ENCODE results near the gene RELN. TPM values are rescaled to one million over a fixed set of nuclear protein-coding genes. Genes with fewer than 3 reads are reported as not detected.

The RELN gene
- total RNA-seq, 1 experiment from 2014 or later, result 0.02 TPM

- H3K56ac ChIP-seq (ENCODE audit: insufficient read length, low read depth, low read length), result no peak overlapping the region
- H3K23me2 ChIP-seq (ENCODE audit: insufficient read length, low read depth, low read length, poor library complexity, severe bottlenecking), result no peaks in the 10 kb centered on the region
- H3K4ac ChIP-seq (ENCODE audit: low read depth, low read length), result no peak overlapping the region
- H3K4me1 ChIP-seq (ENCODE audit: insufficient read depth, low read length), result no peaks in the 10 kb centered on the region
- H2BK20ac ChIP-seq (ENCODE audit: low read depth, low read length, poor library complexity, severe bottlenecking), result no peak overlapping the region
- H3K4me2 ChIP-seq (ENCODE audit: insufficient read depth, insufficient read length, low read length), result no peak overlapping the region
- H4K8ac ChIP-seq (replicated peaks; ENCODE audit: insufficient read length, low read depth, low read length), result no peak overlapping the region
- H3K9me3 ChIP-seq (ENCODE audit: control insufficient read depth, low read depth, low read length), result no peaks in the 10 kb centered on the region
- no peaks in the 10 kb centered on the region for H3K79me1 ChIP-seq (ENCODE audit: insufficient read depth, low read depth, low read length, poor library complexity, severe bottlenecking)
- H3K27ac ChIP-seq (ENCODE audit: insufficient read length, low read depth, low read length), result no peak overlapping the region
- Mint-ChIP-seq H3K9me3 (no peaks in the 10 kb centered on the region), H3K27me3 (ENCODE audit: low read depth) (no peaks in the 10 kb centered on the region; the same call in 1 of the 2 replicates), H3K4me1 (no peaks in the 10 kb centered on the region), H3K27ac (no peak overlapping the region), H3K4me3 (no peak overlapping the region), H3K36me3 (ENCODE audit: insufficient read depth in 1 of 3, low read depth in 3 of 3) (no peaks in the 10 kb centered on the region)
- H3K79me2 ChIP-seq (ENCODE audit: insufficient read depth, low read length), result no peaks in the 10 kb centered on the region
- no peak overlapping the region for H3K14ac ChIP-seq (ENCODE audit: insufficient read depth, low read length)
- no peak for DNase-seq
- no peak overlapping the region for H2BK12ac ChIP-seq (ENCODE audit: insufficient read length, low read depth, low read length)
- no peak overlapping the region for H2AFZ ChIP-seq (ENCODE audit: low read length)
- H2AK5ac ChIP-seq (ENCODE audit: insufficient read length, low read length), result no peak overlapping the region
- H3K18ac ChIP-seq (ENCODE audit: insufficient read length, low read depth, low read length), result no peak overlapping the region
- no peak overlapping the region for H3K23ac ChIP-seq (ENCODE audit: insufficient read length, low read depth, low read length)
- no peaks in the 10 kb centered on the region for H4K20me1 ChIP-seq (ENCODE audit: control insufficient read depth, insufficient read depth, insufficient read length)
- H4K91ac ChIP-seq (ENCODE audit: insufficient read length, low read depth, low read length), result no peak overlapping the region
- TF ChIP-seq CTCF (conservative IDR thresholded peaks at IDR 0.05), result no peak
- H4K5ac ChIP-seq (ENCODE audit: insufficient read length, low read depth, low read length), result no peak overlapping the region
- no peaks in the 10 kb centered on the region for H3K27me3 ChIP-seq (ENCODE audit: insufficient read depth, low read length)
- no peak overlapping the region for H3T11ph ChIP-seq (ENCODE audit: low read length)
- no peak overlapping the region for H3K9ac ChIP-seq (ENCODE audit: extremely low read depth, insufficient read length, low read length)
- H2BK120ac ChIP-seq (ENCODE audit: low read depth, low read length, poor library complexity, severe bottlenecking), result no peak overlapping the region
- no peak overlapping the region for H2BK15ac ChIP-seq (ENCODE audit: low read depth, low read length)
- H2BK5ac ChIP-seq (ENCODE audit: insufficient read length, low read length), result no peak overlapping the region
Observed at GRCh38 chr7:103592844-103593243, 396.6 kb downstream of the RELN start.

Data from H9 (cell line).